ENCODE measurements around the gene HSPA9.

GRCh38 chr5:138580777-138581176, 5.6 kb upstream of the HSPA9 start:
- no peak for TF ChIP-seq CTCF (CRISPR knock-in tag; IDR thresholded peaks at IDR 0.05)
- TF ChIP-seq ZNF576 (CRISPR knock-in tag; IDR thresholded peaks at IDR 0.05): no peak
- TF ChIP-seq ARID5B (CRISPR knock-in tag; IDR thresholded peaks at IDR 0.05): no peak
- no peak for TF ChIP-seq CREM (IDR thresholded peaks at IDR 0.05)
- no peak for TF ChIP-seq CREM (CRISPR knock-in tag; IDR thresholded peaks at IDR 0.05)
- no peak for TF ChIP-seq ZNF513 (CRISPR knock-in tag; conservative IDR thresholded peaks at IDR 0.05)
- no peak for TF ChIP-seq PRDM4 (CRISPR knock-in tag; IDR thresholded peaks at IDR 0.05; ENCODE audit: borderline replicate concordance)
- no peak for TF ChIP-seq RFX5 (IDR thresholded peaks at IDR 0.05; ENCODE audit: low read depth, low read length)
- no peak for TF ChIP-seq NFYB (CRISPR knock-in tag; IDR thresholded peaks at IDR 0.05)
- TF ChIP-seq EZH2 (conservative IDR thresholded peaks at IDR 0.05; ENCODE audit: low read depth, low read length): no peak
- TF ChIP-seq ZBTB2 (CRISPR knock-in tag; IDR thresholded peaks at IDR 0.05; ENCODE audit: low read depth): no peak
